ENCODE data around the gene NBDY.
"Not testable (repeated sequence)": the region's sequence is repeated elsewhere in the genome, so short reads cannot be mapped to it uniquely, and the experiment has no call there.

Gene NBDY

DNA sequence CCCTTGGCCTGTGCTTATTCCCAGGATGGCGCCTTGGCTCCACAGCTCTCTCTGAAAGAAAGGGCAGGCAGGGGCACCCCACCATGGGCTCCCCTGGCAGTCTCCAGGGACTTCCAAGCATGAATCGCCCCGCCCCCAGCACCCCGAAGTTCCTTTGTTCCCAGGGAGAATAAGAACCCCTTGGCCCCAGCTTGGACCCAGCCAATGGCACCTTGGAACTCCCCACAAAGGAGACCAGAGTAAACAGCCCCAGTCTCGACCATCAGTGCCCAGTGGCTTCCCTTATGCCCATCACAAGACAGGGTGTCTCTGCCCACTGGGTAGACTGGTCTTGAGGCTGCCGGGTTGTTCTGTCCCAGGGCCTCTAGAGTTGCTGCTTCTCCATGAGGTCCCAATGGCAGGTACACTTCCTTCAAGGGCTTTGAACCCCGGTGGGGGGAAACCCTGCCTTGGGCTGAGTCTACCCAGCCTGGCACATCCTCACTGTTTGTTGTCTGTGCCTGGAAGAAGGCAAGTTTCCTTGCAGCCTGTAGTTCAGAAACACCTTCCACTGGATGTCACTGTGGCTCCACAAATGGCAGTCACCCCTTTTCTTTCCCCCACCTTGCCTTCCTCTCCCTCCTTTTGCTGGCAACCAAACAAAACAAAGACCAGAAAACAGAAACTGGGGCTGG lies 30.8 kb downstream of the NBDY start:
- no peak overlapping the region for H3K4me3 ChIP-seq (ENCODE audit: low read depth, low read length)
- DNase-seq (ENCODE audit: low read depth): no peak
- in situ Hi-C loops (cut with HindIII; ENCODE audit: low sequenced_read_pairs): no loop called here
- TF ChIP-seq, protein P1, sequence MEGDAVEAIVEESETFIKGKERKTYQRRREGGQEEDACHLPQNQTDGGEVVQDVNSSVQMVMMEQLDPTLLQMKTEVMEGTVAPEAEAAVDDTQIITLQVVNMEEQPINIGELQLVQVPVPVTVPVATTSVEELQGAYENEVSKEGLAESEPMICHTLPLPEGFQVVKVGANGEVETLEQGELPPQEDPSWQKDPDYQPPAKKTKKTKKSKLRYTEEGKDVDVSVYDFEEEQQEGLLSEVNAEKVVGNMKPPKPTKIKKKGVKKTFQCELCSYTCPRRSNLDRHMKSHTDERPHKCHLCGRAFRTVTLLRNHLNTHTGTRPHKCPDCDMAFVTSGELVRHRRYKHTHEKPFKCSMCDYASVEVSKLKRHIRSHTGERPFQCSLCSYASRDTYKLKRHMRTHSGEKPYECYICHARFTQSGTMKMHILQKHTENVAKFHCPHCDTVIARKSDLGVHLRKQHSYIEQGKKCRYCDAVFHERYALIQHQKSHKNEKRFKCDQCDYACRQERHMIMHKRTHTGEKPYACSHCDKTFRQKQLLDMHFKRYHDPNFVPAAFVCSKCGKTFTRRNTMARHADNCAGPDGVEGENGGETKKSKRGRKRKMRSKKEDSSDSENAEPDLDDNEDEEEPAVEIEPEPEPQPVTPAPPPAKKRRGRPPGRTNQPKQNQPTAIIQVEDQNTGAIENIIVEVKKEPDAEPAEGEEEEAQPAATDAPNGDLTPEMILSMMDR (IDR thresholded peaks at IDR 0.05; ENCODE audit: low read depth, low read length, missing control alignments): no peak

DNA sequence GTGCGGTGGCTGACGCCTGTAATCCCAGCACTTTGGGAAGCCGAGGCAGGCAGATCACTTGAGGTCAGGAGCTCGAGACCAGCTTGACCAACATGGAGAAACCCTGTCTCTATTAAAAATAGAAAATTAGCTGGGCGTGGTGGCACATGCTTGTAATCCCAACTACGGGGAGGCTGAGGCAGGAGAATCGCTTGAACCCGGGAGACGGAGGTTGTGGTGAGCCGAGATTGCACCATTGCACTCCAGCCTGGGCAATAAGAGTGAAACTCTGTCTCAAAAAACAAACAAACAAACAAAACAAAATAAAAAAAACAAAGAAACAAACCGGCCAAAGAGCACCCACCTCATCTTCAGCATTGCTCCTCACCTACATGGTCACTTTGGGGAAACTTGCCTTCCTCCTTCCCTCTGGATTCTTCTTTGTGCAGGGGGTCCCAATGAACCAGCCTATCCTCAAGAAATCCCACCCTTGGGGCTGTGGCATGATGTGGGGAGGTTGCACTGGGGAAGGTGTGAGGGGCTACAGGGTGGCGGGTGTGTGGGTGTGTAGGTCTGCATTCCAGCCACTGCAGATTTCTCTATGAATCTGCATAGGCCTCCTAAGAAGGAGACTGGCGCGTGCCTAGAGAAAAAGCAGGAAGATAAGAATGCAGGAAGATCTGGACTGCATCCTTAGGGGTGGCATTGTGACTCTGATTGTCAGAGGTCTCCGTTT lies 31.5 kb downstream of the NBDY start:
- in situ Hi-C loops (cut with HindIII; ENCODE audit: low sequenced_read_pairs); DNase-seq (ENCODE audit: low read depth): not testable (repeated sequence)

GRCh38 chrX:56761167-56761566 lies 32.1 kb downstream of the NBDY start:
- TF ChIP-seq, protein P1 (IDR thresholded peaks at IDR 0.05; ENCODE audit: low read depth, low read length, missing control alignments): no peak
- in situ Hi-C loops (cut with HindIII; ENCODE audit: low sequenced_read_pairs): no loop called here
- no peak for DNase-seq (ENCODE audit: low read depth)
- H3K4me3 ChIP-seq (ENCODE audit: low read depth, low read length): no peak overlapping the region

More for the DNA sequence above, 31.5 kb downstream of the NBDY start:
- H3K4me3 ChIP-seq (ENCODE audit: low read depth, low read length): not testable (repeated sequence)

- no peak overlapping the region for H3K4me3 ChIP-seq (ENCODE audit: low read depth, low read length)
- TF ChIP-seq, protein P1 (IDR thresholded peaks at IDR 0.05; ENCODE audit: low read depth, low read length, missing control alignments): no peak
- DNase-seq (ENCODE audit: low read depth): no peak
- in situ Hi-C loops (cut with HindIII; ENCODE audit: low sequenced_read_pairs): no loop called here
Measured at GRCh38 chrX:56762220-56762619, 33.2 kb downstream of the NBDY start.

DNA sequence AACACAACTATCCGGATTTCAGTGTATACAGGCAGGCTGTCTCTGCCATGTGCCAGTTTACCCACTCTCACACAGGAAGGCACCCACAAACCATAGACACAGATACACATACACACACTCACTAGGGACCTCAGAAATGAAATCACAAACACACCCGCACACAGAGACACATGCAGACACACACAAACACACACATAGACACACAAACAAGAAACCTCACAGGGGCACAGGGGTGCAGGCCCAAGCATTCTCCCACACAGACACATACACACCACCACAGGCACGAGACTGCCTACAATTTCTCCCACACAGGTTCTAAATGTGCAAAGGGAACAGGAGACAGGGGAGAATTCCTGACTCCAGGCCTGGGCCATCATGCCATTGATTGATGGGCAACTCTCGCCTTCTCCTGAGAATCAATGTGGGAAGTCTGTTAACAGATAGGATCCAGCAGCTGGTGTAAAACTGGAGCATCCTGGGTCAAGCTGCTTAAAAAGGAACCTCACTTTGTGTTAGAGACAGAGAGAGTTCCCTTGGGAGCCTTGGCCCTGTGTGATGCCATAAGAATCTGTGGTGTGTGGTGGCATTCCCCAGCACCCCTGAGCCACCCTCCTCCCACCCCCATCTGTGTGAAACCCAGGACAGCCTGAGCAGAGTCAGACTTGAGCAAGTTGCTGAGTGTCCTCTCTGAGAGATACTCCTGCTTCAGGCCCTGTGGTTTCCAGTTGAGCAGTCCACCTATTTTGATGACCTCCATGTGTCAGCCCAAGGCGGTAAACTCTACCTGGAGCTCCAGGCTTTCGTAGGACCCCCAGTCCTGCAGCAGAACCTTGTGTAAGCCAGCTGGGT lies 33.9 kb downstream of the NBDY start:
- in situ Hi-C loops (cut with HindIII; ENCODE audit: low sequenced_read_pairs): no loop called here
- DNase-seq (ENCODE audit: low read depth): no peak
- TF ChIP-seq, protein P1 (IDR thresholded peaks at IDR 0.05; ENCODE audit: low read depth, low read length, missing control alignments): no peak
- no peak overlapping the region for H3K4me3 ChIP-seq (ENCODE audit: low read depth, low read length)

DNA sequence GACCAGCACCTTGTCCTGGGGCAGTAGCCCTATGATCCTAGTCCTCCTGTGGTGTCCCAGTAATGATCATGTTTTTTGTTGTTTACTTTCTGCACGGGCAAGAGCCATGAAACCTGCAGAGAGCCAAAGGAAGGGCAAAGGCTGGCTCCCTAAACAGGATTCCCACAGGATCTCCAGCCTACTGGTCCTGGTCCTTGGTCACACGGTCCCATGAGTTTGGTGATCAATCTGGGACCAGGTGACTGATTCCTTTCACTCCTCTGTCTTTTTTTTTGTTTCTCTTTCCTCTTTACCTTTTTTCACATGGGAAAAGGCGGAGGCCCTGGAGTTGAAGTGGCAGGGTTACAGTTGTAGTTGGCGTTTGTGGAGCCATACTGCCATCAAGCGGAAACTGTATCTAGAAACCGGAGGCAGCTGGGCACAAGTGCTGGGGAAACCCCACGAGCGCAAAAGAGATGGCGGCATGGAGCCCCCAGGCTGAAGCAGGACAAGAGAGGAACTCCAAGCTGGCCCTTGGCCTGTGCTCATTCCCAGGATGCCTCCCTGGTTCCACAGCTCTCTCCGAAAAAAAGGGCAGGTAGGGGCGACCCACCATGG lies 34.6 kb downstream of the NBDY start:
- peak overlapping the region; percentile 42 for H3K4me3 ChIP-seq (ENCODE audit: low read depth, low read length)
- TF ChIP-seq, protein P1 (IDR thresholded peaks at IDR 0.05; ENCODE audit: low read depth, low read length, missing control alignments): peak; percentile 34
- in situ Hi-C loops (cut with HindIII; ENCODE audit: low sequenced_read_pairs): no loop called here
- DNase-seq (ENCODE audit: low read depth): peak; percentile 48

Measured in astrocyte of the cerebellum (primary cell).